GM18873 (cell line): Measurements from ENCODE around the gene COL6A1.

Experiments
- ATAC-seq: cut with Tn5 transposase; IDR thresholded peaks from one replicate; pipeline ENCODE4 v1.9.1; 2021; ENCODE audit warnings: mild to moderate bottlenecking, moderate library complexity, moderate number of reproducible peaks; ENCODE audit not compliant: unreplicated experiment, low FRiP score

COL6A1 gene

DNA sequence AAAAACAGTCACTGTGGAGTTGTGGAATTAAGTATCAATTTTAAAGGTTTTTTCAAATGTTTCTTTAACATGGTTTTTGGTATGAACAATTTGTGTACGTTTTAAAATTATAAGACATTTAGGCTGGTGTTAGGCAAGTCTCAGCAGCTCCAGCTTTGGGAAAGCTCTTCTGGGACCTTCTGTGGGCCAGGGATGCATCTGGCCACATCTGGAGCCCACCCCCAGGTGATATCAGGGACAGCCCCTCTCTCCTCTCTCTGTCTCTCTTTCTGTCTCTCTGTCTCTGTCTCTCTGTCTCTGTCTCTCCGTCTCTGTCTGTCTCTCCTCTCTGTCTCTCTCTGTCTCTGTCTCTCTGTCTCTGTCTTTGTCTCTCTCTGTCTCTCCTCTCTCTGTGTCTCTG is 1.3 kb upstream of the COL6A1 start:
- ATAC-seq, result no peak

DNA sequence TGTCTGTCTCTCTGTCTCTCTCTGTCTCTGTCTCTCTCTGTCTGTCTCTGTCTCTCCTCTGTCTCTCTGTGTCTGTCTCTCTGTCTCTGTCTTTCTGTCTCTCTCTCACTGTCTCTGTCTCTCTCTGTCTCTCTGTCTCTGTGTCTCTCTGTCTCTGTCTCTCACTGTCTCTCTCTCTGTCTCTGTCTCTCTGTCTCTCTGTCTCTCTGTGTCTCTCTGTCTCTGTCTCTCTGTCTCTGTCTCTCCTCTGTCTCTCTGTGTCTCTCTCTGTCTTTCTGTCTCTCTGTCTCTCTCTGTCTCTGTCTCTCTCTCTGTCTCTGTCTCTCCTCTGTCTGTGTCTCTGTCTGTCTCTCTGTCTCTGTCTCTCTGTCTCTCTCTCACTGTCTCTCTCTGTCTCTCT is 873 bp upstream of the COL6A1 start:
- no peak for ATAC-seq

DNA sequence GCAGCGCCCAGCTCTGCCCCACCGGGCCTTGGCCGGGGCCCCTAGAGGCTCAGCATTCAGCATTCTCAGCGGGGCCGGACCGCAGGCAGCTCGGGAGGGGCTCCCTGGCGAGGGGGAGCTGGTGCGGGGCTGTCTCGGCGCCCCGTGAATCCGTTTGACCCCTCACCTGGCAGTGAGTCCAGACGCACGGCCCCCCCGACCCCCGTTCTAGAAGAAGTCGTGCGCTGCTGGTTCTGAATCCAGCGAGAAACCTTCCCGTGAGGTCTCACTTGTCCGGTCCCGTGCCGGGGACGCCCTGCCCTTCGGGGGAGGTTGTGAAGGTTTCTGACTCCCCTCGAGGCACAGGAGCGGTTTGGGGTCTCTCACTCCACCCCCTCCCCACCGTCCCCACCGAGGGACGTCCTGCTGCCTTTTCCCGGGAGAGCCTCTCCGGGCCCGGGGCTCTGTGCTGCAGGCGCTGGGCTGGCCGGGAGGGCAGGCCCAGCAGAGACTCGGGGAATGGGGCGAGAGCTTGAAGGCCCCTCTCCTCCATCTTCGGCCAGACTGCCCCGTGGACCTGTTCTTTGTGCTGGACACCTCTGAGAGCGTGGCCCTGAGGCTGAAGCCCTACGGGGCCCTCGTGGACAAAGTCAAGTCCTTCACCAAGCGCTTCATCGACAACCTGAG is 655 bp downstream of the COL6A1 start:
- ATAC-seq, result no peak

DNA sequence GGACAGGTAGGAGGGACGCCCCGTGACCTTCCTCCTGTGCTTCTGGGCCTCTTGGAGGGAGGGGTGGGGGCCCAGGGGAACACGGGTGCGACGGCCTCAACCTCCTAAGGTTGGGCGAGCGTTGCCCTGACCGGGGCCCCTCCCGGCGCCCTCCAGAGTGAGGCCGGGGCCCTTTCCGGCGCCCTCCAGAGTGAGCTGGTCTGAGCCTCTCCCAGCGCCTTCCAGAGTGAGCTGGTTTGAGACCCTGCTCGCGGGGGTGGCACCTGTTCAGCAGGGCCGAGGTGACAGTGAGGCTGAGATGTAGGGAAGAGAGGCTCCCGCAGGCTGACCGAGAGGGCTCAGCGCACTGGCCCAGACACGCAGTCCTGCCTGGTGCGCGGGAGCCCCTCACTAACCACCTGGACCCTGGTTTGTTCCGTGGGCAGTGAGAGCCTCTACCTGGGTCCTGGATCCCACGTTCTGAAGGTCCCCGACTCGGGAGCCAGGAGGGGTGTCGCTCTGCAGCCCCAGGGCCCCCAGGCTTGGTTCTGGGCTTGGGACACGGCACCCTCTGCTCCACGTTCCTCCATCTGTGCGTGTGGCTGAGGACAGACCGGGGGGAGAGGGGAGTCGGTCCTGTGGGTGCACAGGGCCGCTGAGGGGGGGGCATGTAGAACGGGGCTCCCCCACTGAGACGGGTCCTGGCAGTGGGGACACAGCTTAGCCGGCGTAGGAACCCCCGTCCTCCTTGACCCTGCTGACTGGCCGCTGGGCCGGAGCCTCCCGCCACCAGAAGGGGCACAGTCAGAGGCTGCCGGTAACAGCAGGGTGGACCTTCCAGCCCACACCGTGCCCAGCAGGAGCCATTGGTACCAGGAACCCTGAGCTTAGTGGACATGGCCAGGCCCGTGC is 1.4 kb downstream of the COL6A1 start:
- ATAC-seq, result no peak

DNA sequence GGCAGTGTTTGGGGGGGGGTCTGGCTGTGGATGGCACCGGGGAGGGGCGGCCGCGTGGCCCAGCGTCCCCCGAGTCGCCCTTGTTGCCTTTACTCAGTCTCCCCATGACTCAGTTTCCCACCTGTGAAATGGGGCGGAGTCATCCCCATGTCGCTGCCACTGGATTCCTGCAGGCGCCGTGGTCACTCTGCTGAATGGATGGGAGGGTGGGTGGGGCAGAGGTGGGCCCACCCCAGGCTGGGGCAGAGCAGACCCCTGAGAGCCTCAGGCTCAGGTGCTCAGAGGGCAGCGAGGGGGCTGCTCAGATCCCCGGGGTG is 2.0 kb downstream of the COL6A1 start:
- no peak for ATAC-seq

DNA sequence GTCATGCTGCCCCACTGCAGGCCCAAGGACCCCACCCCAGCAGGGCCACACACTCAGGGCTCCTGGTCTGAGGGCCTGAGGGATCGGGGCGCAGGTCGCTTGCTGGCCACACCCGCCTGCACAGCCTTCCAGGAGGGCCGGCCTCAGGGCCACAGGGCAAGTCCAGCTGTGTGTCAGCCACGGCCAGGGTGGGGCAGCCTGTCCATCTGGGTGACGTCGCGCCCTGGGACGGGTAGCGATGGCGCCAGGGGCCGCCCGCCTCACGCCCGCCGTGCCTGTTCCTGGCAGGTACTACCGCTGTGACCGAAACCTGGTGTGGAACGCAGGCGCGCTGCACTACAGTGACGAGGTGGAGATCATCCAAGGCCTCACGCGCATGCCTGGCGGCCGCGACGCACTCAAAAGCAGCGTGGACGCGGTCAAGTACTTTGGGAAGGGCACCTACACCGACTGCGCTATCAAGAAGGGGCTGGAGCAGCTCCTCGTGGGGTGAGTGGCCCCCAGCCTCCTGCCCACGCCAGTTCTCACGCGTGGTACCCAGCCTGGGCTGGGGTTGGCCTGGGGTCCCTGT is 2.5 kb downstream of the COL6A1 start:
- ATAC-seq, result no peak

DNA sequence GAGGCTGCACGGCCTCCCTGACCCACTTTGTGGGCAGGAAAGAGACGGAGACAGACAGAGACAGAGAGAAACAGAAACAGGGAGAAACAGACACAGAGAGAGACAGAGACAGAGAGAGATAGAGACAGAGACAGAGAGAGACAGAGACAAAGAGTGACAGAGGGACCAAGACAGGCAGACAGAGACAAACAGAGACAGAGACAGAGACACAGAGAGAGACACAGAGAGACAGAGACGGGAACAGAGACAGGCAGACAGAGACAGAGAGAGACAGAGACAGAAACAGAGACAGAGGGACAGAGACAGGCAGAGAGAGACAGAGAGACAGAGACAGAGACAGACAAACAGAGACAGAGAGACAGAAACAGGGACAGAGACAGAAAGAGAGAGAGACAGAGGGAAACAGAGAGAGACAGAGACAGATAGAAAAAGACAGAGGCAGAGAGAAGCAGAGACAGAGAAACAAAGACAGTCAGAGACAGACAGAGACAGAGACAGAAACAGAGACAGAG is 3.1 kb downstream of the COL6A1 start:
- ATAC-seq, result no peak

DNA sequence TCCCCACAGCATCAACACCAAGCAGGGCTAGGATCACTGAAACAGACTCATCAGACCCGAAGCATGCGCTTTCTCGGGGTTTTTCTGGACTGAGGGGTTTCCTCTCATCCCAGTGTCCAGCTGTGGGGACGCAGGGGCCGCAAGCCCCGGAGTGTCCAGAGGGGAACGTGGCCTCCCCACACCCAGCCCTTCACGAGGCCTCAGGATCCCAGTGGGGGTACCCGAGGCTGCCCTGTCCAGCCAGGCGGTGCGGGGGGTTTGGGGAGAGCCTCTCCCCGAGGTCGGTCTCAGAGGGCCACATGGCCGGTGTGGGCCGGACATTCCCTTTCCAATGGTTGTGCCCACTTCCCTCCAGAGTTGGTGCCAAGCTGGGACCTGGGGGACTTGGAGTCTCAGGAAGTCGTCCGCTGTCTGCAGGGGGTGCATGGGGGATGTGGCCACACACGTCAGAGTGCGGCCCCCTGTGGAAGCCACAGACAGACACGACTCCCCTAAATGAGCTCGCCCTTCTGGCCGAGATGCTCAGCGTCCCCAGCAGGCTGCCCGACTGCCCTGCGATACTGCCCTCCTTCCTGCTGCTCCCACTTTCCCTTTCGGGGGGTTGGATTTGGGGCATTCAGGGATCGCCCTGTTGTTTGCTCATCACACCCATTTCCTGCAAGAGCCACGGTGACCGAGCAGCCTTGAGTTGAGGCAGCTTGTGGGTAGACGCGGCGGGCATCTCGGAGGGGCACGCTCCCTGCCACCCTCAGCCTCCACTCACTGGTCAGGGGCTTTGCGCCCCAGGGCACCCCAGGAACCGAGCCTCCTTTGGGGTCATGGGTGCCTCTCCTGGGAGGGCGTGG is 4.1 kb downstream of the COL6A1 start:
- no peak for ATAC-seq

DNA sequence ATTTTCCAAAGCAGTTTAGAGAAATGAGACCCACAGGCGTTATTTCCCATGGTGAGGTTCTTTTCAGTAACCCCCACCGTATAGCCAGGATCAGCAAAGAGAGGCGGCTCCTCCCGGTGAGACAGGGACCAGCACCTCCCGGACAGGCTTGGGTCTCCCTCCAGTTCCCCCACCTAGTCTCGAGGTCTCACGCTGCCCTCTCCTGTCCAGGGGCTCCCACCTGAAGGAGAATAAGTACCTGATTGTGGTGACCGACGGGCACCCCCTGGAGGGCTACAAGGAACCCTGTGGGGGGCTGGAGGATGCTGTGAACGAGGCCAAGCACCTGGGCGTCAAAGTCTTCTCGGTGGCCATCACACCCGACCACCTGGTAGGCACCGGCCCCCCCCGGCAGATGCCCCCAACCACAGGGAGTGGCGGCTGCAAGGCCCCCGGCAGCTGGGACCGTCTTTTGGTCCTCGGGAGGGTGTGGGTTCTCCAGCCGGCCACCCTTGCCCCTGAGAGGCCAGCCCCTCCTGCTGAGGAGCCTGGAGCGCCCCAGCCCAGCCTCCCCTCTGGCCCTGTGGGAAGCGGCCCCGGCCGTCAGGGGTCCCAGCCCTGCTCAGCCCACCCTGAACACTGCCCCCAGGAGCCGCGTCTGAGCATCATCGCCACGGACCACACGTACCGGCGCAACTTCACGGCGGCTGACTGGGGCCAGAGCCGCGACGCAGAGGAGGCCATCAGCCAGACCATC is 4.9 kb downstream of the COL6A1 start:
- ATAC-seq, result no peak

DNA sequence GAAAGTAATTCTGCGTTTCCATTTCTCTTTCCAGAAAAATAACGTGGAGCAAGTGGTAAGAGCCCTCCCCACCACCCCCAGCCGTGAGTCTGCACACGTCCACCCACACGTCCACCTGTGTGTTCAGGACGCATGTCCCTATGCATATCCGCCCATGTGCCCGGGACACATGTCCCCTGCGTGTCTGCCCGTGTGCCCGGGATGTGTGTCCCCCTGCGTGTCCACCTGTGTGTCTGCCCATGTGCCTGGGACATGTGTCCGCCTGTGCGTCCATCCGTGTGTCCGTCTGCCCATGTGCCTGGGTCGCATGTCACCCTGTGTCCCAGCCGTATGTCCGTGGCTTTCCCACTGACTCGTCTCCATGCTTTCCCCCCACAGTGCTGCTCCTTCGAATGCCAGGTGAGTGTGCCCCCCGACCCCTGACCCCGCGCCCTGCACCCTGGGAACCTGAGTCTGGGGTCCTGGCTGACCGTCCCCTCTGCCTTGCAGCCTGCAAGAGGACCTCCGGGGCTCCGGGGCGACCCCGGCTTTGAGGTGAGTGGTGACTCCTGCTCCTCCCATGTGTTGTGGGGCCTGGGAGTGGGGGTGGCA is 5.6 kb downstream of the COL6A1 start:
- no peak for ATAC-seq

DNA sequence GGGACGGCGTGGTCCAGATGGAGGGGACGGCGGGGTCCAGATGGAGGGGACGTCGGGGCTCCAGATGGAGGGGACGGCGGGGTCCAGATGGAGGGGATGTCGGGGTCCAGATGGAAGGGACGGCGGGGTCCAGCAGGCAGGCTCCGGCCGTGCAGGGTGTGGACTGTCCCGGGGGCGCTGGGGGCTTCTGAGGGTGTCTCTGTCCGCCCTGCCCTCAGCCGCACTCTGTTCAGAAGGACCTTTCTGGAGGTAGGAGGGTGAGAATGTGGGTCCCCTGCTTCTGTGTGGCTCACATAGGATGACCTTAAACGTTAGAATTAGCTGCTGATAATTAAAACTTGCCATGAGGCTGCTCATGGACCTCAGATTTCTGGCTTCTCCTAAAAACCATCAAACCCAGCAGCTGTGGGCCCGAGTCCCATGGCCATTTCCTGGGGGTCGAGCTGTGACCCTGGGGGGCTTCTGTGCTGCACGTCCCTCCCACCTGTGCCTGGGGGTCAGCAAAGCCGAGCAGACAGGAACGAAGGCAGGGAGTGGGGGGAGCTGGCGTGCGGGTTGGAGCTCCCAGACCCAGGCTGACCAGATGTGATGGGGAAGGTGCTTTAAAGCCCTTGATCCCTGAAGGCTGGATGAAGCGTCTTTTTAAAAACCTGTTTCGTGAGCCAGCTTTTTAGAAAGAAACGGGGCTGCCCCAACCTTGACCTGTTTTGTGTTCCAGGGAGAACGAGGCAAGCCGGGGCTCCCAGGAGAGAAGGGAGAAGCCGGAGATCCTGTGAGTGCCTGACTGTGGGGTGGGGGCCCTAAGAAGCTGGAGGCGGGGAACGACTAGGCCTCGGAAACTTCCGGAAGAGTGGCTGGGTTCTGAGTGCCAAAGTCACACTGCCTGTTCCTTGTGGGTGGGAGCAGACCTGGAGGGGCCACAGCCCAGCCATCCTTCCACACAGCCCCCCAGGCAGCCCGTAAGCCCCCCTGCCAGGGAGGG is 7.1 kb downstream of the COL6A1 start:
- ATAC-seq, result no peak

DNA sequence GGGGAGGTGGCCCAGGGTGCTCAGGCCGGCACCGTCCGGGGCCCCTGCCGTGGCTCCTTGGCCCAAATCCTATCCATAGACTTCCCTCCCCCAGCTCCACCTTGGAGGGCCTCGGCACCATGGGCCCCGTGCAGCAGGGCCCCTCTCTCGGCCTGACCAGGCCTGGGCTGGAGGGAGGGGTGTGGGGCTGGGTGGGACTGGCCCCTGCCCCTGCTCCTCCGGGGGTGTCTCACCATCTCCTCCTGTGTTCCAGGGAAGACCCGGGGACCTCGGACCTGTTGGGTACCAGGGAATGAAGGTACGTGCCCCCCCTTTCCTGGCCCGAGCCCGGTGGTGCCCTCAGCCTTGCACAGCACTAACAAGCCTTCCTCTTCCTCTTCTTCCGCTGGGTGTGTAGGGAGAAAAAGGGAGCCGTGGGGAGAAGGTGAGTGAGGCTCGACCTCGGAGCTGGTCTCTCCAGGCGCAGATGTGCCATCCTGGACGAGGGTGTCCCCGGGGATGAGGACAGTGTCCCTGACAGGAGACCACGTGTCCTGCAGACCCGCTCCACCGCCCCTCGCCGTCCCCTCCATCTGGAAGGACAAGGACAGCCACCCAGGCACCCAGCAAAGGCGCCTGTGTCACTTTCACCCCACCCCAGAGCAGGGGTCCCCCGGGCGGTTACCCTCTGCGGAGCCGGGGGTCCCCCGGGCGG is 7.9 kb downstream of the COL6A1 start:
- no peak for ATAC-seq

DNA sequence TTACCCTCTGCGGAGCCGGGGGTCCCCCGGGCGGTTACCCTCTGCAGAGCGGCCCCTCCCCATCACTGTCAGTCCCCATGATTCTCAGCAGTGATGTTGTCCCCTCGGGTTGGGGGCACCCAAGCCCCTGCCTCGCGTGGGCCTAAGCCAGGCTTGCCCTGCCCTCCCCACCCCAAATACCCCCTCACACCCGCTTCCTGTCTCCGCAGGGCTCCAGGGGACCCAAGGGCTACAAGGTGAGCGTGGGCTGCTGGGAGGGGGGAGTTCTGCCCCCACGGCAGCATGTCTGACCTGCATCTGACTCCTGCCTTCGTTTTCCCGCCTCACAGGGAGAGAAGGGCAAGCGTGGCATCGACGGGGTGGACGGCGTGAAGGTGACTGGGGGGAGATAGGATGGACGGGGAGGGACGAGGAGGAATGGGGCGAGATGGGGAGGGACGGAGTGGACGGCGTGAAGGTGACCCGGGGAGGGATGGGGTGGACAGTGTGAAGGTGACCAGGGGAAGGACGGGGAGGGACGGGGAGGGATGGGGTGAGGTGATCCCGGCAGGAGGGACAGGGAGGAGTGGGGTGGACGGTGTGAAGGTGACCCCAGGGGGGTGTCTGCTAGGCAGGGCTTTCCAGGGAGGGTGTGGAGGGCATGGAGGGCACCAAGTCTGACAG is 8.6 kb downstream of the COL6A1 start:
- ATAC-seq, result no peak

DNA sequence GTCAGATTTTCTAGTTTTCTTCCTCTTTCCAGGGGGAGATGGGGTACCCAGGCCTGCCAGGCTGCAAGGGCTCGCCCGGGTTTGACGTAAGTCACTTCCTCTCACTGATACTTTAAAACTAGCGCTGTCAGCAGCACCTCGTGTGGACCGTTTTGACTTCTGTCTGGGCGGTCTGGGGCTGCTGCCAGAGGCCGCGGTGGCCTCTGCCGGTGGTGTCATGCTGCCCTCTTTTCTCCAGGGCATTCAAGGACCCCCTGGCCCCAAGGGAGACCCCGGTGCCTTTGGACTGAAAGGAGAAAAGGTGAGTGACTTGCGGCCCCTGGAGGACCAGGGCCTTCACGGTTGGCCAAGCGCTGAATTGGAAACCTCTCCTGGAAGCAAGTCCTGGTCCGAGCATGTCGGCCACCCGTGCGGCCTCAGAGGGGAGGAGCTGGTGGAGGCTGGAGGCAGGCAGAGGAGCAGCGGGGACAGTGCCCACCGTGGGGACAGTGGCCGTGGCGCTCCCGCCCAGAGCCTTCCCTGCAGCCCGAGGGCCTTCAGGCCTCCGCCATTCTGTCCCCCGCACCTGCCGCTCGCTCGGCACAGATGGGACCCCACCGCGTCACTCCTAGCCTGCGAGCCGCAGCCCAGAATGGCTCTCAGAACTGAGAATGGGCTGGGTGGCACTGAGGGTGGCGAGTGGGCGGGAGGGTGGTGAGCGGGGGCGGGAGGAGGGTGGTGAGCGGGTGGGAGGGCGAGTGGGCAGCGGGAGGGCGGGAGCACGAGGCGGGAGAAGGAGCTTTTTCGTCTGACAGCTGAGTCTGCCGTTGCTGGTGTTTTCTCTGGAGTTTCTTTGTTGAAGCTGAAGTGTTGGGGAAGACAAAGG is 9.4 kb downstream of the COL6A1 start:
- no peak for ATAC-seq

DNA sequence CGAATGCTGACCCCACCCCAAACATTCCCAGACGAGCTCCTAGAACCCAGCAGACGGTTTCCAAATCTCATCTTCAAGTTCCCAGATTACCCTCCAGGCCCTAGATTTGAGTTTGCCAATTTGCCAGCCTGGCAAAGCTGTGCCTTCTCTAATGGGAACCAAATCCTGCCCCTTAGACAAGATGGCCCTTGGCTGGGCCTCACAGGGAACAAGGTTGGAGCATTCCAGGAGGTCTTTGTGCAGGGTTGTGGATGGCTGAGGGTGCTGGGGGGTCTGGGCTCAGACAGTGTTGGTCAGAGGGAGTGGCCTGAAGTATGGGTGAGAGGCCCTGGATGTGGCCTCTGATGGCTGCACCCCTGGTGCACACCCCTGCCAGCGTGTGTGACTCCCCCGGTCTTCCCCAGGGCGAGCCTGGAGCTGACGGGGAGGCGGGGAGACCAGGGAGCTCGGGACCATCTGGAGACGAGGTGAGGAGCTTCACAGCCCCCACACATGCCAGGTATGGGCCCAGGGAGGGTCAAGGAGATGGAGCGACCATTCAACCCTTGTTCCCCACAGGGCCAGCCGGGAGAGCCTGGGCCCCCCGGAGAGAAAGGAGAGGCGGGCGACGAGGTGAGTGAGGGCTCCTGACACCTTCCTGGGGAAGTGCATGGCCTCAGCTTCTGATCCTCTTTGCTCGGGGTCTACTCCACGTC is 10.2 kb downstream of the COL6A1 start:
- no peak for ATAC-seq
